Stimulated activated memory B cell treated with anti-CD40 and anti-IgM and Interleukin-4, amounts not matched to agents 10 μg/mL and 1 μg/mL and 100 μg/mL, for 72 hours (primary cell): ENCODE data around the gene ANKRD11.
"Not testable (repeated sequence)": the region's sequence is repeated elsewhere in the genome, so short reads cannot be mapped to it uniquely, and the experiment has no call there.

Source experiments
- ATAC-seq: fragments of 150-1000 bp; cut with Tn5 transposase; 2 replicates; pipeline ENCODE4 v1.10.0; 2021
- H3K27ac Mint-ChIP-seq: one replicate; pipeline ENCODE4 v1.8.0; 2022; ENCODE audit warnings: mild to moderate bottlenecking, mixed read lengths
- H3K27me3 Mint-ChIP-seq: one replicate; pipeline ENCODE4 v1.8.0; 2022; ENCODE audit warnings: mixed read lengths
- H3K36me3 Mint-ChIP-seq: one replicate; pipeline ENCODE4 v1.8.0; 2022; ENCODE audit warnings: mixed read lengths
- H3K4me1 Mint-ChIP-seq: one replicate; pipeline ENCODE4 v1.8.0; 2022; ENCODE audit warnings: mixed read lengths
- H3K4me3 Mint-ChIP-seq: one replicate; pipeline ENCODE4 v1.8.0; 2022; ENCODE audit warnings: mild to moderate bottlenecking, moderate library complexity, mixed read lengths
- H3K9me3 Mint-ChIP-seq: one replicate; pipeline ENCODE4 v1.8.0; 2022; ENCODE audit warnings: mixed read lengths

The ANKRD11 gene

DNA sequence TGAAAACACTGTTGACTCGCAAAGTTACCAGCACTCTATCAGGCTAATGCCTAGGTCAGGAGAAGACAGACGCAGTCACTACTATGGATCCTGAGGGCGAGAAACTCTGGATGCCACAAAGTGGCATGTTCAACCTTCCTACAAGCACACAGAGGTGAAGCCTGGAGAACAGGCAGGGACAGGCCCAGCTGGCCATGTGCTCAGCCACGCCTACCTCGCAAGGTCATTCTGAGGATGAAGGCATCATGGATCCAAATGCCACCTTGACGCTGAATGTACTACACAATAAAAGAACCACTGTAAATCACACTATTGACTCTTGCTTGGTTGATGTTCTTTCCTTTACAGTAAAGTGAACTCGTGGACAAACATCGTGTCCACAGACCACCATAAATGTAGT, 85.8 kb downstream of the ANKRD11 start:
- H3K4me1 Mint-ChIP-seq = peaks cover 83% of the 10 kb centered on the region
- H3K36me3 Mint-ChIP-seq = peaks cover 14% of the 10 kb centered on the region
- peak overlapping the region; percentile 51 for H3K27ac Mint-ChIP-seq

DNA sequence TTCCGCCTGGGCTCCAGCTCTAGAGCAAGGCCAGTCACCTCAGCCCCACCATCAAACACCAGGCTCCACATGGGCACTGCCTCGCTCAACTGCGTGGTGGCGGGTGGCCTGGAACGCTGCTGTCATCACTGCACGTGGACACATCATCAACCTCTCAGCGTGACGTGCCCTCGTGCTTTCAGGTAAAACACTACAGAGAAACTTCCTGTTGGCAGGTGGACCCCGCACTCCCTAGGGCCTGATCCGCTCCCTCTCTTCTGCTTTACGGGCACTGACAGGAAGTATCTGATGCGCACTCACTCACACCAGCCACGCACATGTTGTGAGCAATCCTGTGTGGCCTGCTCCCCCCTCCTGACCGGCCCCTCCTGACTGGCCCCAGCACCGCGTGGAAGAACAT, 87.4 kb downstream of the ANKRD11 start:
- H3K27me3 Mint-ChIP-seq = no peaks in the 10 kb centered on the region
- H3K27ac Mint-ChIP-seq = peak overlapping the region; percentile 42
- H3K9me3 Mint-ChIP-seq = no peaks in the 10 kb centered on the region
- peak; percentile 77 for ATAC-seq
- H3K4me1 Mint-ChIP-seq = peaks cover 79% of the 10 kb centered on the region
- H3K4me3 Mint-ChIP-seq = no peak overlapping the region
- peaks cover 14% of the 10 kb centered on the region for H3K36me3 Mint-ChIP-seq

More for the DNA sequence above, 85.8 kb downstream of the ANKRD11 start:
- no peak overlapping the region for H3K4me3 Mint-ChIP-seq
- ATAC-seq = no peak
- no peaks in the 10 kb centered on the region for H3K9me3 Mint-ChIP-seq
- H3K27me3 Mint-ChIP-seq = no peaks in the 10 kb centered on the region

DNA sequence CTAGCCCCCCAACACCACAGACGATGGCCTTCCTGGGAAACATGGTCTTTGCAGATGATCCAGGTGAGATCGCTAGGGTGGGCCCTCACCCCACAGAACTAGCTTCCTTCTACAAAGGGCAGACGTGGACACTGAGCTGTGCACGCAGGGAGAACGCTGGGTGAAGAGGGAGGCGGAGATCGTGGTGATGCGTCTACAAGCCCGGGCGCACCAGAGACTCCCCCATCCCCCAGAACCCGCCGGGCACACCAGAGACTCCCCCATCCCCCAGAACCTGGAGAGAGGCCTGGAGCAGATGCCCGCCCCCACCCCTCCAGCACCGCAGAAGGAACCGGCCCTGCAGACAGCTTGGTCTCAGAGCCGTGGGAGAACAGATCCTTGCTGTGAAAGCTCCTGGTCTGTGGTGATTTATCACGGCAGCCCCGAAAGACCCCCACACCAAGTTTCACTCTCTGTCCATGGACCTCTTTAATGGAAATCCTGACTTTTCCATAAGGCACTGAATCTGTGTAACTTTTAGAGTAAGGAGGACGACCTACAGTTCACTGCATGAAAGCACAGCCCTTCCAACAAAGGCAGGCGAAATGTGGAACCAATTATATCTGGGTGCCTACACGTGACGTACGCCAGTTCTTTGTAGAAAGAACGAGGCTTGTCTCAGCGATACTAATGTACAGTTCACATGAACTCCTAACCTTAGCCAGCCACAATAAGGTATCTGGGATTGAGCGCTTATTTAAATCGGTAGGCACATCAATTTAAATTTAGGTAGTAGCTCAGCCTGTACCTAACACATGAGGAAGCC, 88.5 kb downstream of the ANKRD11 start:
- Mint-ChIP-seq H3K27me3 (no peaks in the 10 kb centered on the region), H3K36me3 (peaks cover 8% of the 10 kb centered on the region), H3K4me3 (no peak overlapping the region), H3K27ac (peak overlapping the region; percentile 42), H3K4me1 (peaks cover 73% of the 10 kb centered on the region), H3K9me3 (no peaks in the 10 kb centered on the region)
- no peak for ATAC-seq

DNA sequence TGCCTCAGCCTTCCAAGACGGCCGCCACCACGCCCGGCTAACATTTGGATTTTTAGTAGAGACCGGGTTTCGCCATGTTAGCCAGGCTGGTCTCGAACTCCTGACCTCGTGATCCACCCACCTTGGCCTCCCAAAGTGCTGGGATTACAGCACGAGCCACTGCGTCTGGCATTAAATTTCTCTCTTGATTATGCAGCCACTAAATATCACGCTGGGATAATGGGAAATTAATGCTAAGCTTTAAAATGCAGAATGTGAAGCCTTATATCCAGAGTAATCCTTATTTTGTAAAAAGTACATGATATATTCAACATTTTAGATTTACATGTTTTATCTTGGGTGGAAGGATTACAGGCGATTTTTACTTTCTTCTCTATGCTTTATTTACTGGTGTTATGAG, 89.2 kb downstream of the ANKRD11 start:
- H3K36me3 Mint-ChIP-seq = peaks cover 2% of the 10 kb centered on the region
- no peak overlapping the region for H3K27ac Mint-ChIP-seq
- peaks cover 67% of the 10 kb centered on the region for H3K4me1 Mint-ChIP-seq
- H3K9me3 Mint-ChIP-seq = no peaks in the 10 kb centered on the region
- no peaks in the 10 kb centered on the region for H3K27me3 Mint-ChIP-seq
- no peak for ATAC-seq
- no peak overlapping the region for H3K4me3 Mint-ChIP-seq

DNA sequence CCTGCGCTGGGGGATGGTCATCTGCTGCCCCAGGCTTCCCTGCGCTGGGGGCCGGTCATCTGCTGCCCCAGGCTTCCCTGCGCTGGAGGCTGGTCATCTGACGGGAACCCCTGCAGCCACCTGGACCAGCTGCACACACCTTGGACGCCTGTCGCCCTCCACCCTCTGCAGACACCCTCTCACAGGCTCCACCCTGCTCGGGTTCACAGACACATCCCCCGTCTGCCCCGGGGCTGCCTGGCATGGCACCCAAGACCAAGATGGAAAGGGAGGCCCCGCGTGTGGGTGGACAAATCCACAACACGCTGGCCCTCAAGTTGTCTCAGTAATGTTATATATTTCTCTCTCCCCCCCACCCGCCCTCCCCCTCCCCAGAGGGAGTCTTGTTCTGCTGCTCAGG, 89.6 kb downstream of the ANKRD11 start:
- ATAC-seq = no peak
- Mint-ChIP-seq H3K4me3 (no peak overlapping the region), H3K27ac (no peak overlapping the region), H3K36me3 (no peaks in the 10 kb centered on the region), H3K27me3 (no peaks in the 10 kb centered on the region), H3K4me1 (peaks cover 62% of the 10 kb centered on the region), H3K9me3 (no peaks in the 10 kb centered on the region)

DNA sequence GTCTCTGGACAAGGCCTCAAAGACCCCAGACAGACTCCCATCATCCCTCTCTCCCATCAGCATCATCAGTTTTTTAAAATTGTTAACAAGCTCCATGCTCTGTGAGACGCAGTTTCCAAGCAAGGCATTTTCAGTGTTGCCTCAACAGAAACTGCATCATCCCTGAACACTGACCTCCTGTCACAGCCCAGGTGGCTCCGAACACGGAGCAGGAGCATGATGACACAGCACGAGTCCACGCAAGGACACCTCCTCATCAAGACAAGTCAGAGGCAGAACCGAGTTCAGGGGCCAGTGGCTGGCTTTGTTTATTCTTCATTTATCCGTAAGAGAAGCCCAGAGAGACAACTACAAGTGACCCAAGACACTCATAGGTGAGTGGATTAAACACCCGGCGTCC, 91.4 kb downstream of the ANKRD11 start:
- Mint-ChIP-seq H3K4me1 (peaks cover 58% of the 10 kb centered on the region), H3K4me3 (no peak overlapping the region), H3K36me3 (peaks cover 7% of the 10 kb centered on the region), H3K9me3 (no peaks in the 10 kb centered on the region), H3K27ac (no peak overlapping the region), H3K27me3 (no peaks in the 10 kb centered on the region)
- ATAC-seq = no peak

DNA sequence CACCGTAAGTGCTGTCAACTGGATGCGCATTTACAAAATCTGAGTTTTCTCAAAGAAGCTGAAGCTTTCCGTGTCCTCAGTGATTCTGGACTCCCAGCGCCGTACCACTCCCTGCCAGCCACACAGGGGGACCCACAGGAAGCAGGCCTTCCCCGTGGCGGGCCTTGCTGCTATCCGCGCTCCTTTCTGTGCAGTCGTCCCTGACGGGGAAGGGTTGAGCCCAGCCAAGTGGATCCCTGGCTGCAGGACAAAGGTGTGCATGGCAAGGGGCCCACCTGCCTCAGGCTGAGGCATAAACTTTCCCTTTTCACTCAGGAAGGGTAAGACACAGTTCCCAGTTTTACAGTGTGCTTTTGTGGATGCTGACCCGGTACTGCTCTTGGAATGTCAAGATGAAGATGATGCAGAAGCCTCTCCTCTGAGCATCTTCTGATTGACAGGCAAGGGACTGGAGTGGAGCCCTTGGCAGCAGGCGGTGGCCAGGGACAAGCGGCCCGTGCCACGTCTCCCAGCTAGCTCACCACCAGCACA, 93.0 kb downstream of the ANKRD11 start:
- ATAC-seq = no peak
- H3K4me3 Mint-ChIP-seq = no peak overlapping the region
- H3K27me3 Mint-ChIP-seq = no peaks in the 10 kb centered on the region
- no peak overlapping the region for H3K27ac Mint-ChIP-seq
- H3K36me3 Mint-ChIP-seq = peaks cover 12% of the 10 kb centered on the region
- H3K9me3 Mint-ChIP-seq = no peaks in the 10 kb centered on the region
- peaks cover 57% of the 10 kb centered on the region for H3K4me1 Mint-ChIP-seq

DNA sequence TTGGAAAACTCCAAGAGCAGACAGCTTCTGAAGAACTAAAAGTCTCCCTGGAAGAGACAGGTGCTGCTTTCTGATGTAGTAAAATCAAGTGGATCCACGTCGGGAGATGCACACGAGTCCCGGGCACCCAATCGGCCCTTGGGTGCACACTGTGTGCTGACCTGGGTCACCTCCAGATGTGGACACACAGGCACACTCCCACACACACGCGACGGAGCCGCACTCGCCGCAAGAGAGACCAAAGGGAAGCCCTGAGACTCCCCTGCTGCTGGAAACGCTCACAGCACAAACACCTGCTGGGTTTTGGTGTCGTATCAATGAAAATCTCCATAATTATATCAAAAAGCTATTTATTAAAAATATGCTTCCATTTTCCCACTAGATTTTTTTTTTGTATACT, 94.2 kb downstream of the ANKRD11 start:
- H3K9me3 Mint-ChIP-seq = no peaks in the 10 kb centered on the region
- H3K4me3 Mint-ChIP-seq = no peak overlapping the region
- ATAC-seq = no peak
- H3K4me1 Mint-ChIP-seq = peaks cover 46% of the 10 kb centered on the region
- peaks cover 12% of the 10 kb centered on the region for H3K36me3 Mint-ChIP-seq
- H3K27me3 Mint-ChIP-seq = no peaks in the 10 kb centered on the region
- H3K27ac Mint-ChIP-seq = no peak overlapping the region

DNA sequence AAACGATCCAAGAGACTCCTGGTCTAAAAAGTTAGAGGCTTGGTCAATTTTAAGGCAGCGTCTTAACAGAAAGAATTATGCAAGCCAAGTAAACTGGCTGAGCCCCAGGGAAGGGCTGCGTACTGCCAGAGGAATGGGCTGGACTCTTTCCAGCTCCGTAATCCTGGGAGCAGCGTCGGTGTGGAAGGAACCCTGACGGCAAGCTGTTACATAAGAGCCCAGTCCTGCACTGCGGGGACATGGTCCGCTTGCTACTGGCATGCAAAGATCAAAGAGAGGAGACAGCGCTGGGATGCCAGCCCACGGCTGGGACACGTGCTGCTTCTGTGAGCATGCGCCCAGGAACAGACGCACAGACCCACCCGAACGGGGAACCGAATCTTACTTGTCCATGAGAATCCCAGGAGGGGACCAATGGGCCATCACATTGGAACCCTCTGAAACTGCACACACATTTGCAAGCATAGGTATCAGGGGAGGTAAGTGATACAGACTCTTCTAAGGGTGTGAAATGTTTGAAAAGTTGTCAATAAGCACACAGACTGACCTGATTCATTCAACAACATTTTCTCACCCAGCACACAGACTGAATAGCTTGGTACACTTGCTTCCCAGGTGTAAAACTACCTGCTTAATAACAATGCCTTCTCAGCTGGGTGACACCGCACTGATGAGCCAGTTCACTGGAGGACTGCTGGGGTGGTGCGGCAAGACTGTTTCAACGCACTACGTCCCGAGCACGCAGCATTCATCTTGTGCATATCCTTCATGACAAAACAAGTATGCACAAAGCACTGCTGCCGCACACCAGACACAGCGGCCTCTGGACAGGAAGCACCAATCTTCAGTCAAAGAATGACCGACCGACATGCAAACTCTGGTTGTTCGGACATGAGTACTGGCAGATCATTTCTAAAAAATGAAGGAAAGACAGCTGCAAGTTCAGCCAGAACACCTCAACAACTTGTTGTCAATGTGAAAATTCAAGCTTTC, 94.9 kb downstream of the ANKRD11 start:
- no peak overlapping the region for H3K27ac Mint-ChIP-seq
- H3K4me1 Mint-ChIP-seq = peaks cover 42% of the 10 kb centered on the region
- peaks cover 12% of the 10 kb centered on the region for H3K36me3 Mint-ChIP-seq
- H3K4me3 Mint-ChIP-seq = no peak overlapping the region
- no peaks in the 10 kb centered on the region for H3K9me3 Mint-ChIP-seq
- ATAC-seq = no peak
- H3K27me3 Mint-ChIP-seq = no peaks in the 10 kb centered on the region

DNA sequence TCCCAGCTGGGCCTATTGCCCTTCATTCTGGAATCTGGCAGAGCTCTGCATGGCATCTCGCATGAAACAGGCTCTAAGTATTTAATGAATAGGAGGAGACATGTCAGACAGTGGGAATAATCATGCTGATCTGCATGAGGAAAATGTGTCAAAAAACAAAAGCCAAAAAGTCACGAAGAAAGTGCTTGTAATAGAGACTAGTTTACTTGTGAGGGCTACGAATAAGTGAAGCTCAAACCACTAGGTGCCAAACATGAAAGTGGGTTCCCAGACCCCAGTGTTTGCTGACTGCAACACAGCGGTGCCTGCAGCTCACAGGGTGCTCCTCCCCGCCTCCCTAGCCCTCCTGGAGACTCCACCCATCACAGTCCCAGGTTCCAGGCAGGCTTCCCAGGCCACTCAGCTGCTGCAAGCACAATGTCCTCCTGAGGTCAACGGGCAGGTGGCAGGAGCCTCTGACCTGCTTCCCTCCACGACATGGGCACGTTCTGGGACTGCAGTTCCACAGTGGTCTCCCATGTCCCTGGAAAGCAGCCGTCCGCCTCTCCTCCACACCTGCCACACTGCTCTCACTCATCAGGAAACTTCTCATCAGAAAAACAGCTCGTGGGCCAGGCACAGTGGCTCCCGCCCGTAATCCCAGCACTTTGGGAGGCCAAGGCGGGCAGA, 96.5 kb downstream of the ANKRD11 start:
- no peaks in the 10 kb centered on the region for H3K27me3 Mint-ChIP-seq
- no peak overlapping the region for H3K4me3 Mint-ChIP-seq
- H3K27ac Mint-ChIP-seq = no peak overlapping the region
- peaks cover 22% of the 10 kb centered on the region for H3K36me3 Mint-ChIP-seq
- H3K9me3 Mint-ChIP-seq = peaks cover 4% of the 10 kb centered on the region
- no peak for ATAC-seq
- peaks cover 44% of the 10 kb centered on the region for H3K4me1 Mint-ChIP-seq

DNA sequence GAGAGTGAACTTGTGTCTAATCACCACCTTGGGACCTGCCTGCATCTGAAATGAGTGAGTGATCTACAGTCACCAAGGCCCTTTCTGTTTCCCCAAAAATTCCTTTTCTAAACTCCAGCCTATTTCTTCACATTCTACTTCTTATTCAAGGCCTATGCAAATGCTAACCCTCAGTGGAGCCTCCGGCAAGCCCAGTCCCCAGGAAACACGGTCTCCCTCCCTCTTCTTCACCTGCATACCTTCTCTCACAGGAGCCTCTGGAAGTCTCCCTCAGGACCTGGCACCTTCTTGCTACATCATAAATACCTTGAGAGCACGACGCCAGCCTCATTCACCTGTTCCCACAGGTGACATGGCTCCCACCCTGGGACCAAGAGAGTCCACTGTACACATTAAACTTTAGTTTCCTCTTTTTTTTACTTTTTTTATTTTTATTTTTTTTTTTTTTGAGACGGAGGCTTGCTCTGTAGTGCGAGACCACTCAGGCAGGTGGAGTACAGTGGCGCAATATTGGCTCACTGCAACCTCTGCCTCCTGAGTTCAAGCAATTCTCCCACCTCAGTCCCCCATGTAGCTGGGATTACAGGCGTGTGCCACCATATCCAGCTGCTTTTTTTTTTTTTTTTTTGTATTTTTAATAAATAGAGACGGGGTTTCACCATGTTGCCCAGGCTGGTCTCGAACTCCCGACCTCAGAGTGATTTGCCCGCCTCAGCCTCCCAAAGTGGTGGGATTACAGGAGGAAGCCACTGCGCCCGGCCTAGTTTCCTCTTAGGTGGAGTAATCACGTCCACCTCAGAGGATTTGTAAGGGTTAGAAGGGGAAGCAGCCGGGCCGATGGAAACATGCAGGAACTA, 97.3 kb downstream of the ANKRD11 start:
- H3K27ac Mint-ChIP-seq = peak overlapping the region; percentile 4
- no peak overlapping the region for H3K4me3 Mint-ChIP-seq
- peaks cover 4% of the 10 kb centered on the region for H3K9me3 Mint-ChIP-seq
- peaks cover 47% of the 10 kb centered on the region for H3K4me1 Mint-ChIP-seq
- H3K36me3 Mint-ChIP-seq = peaks cover 22% of the 10 kb centered on the region
- H3K27me3 Mint-ChIP-seq = no peaks in the 10 kb centered on the region
- ATAC-seq = no peak

DNA sequence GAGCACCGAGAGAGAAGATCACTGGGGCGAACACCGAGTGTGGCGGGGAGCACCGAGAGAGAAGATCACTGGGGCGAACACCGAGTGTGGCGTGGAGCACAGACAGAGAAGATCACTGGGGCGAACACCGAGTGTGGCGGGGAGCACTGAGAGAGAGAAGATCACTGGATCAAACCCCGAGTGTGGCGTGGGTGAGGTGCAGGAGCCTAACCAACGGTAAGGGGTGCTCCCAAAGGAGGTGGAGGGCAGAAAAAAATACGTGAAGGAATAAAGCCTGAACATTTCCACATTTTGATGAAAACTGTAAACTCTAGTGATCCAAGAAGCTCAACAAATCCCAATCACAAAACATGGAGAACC, 100.2 kb downstream of the ANKRD11 start:
- H3K9me3 Mint-ChIP-seq, ATAC-seq, H3K27me3 Mint-ChIP-seq, H3K27ac Mint-ChIP-seq, H3K4me3 Mint-ChIP-seq: not testable (repeated sequence)
- peaks cover 28% of the 10 kb centered on the region for H3K36me3 Mint-ChIP-seq
- peaks cover 69% of the 10 kb centered on the region for H3K4me1 Mint-ChIP-seq

DNA sequence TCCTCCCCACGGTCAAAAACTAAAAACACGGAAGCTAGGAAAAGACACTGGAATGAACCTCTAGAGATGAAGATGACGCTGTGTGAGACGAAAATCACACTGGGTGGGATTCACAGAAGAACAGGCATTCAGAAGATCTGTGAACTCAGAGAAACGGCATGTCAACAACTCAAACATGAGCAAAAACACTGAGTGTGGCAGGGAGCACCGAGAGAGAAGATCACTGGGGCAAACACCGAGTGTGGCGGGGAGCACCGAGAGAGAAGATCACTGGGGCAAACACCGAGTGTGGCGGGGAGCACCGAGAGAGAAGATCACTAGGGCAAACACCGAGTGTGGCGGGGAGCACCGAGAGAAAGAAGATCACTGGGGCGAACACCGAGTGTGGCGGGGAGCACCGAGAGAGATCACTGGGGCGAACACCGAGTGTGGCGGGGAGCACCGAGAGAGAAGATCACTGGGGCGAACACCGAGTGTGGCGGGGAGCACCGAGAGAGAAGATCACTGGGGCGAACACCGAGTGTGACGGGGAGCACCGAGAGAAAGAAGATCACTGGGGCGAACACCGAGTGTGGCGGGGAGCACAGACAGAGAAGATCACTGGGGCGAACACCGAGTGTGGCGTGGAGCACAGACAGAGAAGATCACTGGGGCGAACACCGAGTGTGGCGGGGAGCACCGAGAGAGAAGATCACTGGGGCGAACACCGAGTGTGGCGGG, 100.7 kb downstream of the ANKRD11 start:
- H3K4me3 Mint-ChIP-seq, H3K27me3 Mint-ChIP-seq, ATAC-seq, H3K27ac Mint-ChIP-seq, H3K9me3 Mint-ChIP-seq: not testable (repeated sequence)
- Mint-ChIP-seq H3K36me3 (peaks cover 24% of the 10 kb centered on the region), H3K4me1 (peaks cover 66% of the 10 kb centered on the region)

DNA sequence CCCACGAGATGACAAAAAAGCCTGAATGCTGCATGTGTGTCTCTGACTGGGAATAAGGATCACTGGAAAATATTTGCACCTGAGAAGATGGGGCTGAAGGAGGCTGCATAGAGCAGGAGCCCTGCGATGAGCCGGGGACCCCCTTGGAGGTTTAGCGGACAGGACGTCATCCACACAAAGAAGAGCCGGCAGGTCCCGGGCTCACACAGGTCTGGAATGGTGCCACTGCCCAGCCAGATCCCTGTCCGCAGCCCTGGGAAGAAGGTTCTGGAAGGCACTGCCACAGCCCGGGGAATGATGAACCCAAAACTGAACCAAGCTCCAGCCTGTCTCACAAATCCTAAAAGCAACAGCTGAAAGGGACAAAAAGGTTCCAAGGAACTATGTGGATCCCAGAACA, 101.8 kb downstream of the ANKRD11 start:
- H3K36me3 Mint-ChIP-seq = peaks cover 25% of the 10 kb centered on the region
- H3K4me1 Mint-ChIP-seq = peaks cover 70% of the 10 kb centered on the region
- no peak overlapping the region for H3K4me3 Mint-ChIP-seq
- no peak overlapping the region for H3K27ac Mint-ChIP-seq
- peaks cover 4% of the 10 kb centered on the region for H3K9me3 Mint-ChIP-seq
- no peaks in the 10 kb centered on the region for H3K27me3 Mint-ChIP-seq
- ATAC-seq = no peak
